WTC11 (cell line): ENCODE data around the gene CNPY3. TPM values are rescaled to one million over a fixed set of nuclear protein-coding genes. Genes with fewer than 3 reads are reported as not detected.

Experiments used
- ATAC-seq: fragments of 200-7000 bp; cut with Tn5 transposase; 2 replicates; pipeline ENCODE4 v1.10.0; 2021; ENCODE audit warnings: mild to moderate bottlenecking, moderate library complexity
- CTCF ChIA-PET: fragments of 300-600 bp; sonication (Branson Sonifier 250); formaldehyde crosslinking; loops from one replicate; lab custom pipeline; 2021; ENCODE audit warnings: antibody characterized with exemption; lab: Charles Lee
- POLR2A ChIA-PET: fragments of 350-600 bp; sonication (Branson Sonifier 250); formaldehyde crosslinking; loops from one replicate; lab custom pipeline; 2021; ENCODE audit warnings: antibody characterized with exemption; lab: Charles Lee
- DNase-seq: peaks from one replicate; pipeline ENCODE4 v3.0.0; 2021; ENCODE audit warnings: low spot score
- H3K27ac Mint-ChIP-seq: 2 replicates; pipeline ENCODE4 v1.8.0; 2021; ENCODE audit warnings: mixed read lengths
- H3K27me3 Mint-ChIP-seq: 2 replicates; pipeline ENCODE4 v1.8.0; 2021; ENCODE audit warnings: low read depth, mild to moderate bottlenecking, moderate library complexity, mixed read lengths
- H3K36me3 Mint-ChIP-seq: 2 replicates; pipeline ENCODE4 v1.8.0; 2021; ENCODE audit warnings: mixed read lengths
- H3K4me1 Mint-ChIP-seq: 2 replicates; pipeline ENCODE4 v1.8.0; 2022; ENCODE audit warnings: mixed read lengths
- H3K4me3 Mint-ChIP-seq: 2 replicates; pipeline ENCODE4 v1.8.0; 2021; ENCODE audit warnings: mild to moderate bottlenecking, moderate library complexity, mixed read lengths
- H3K9me3 Mint-ChIP-seq: 2 replicates; pipeline ENCODE4 v1.8.0; 2021; ENCODE audit warnings: mixed read lengths
- ATF1 ChIP-seq: sonication (generic); formaldehyde crosslinking; IDR thresholded peaks from 2 replicates; pipeline ENCODE4 v1.8.1; 2023; ENCODE audit warnings: mild to moderate bottlenecking, moderate library complexity, missing genetic modification reagents
- ETV6 ChIP-seq: sonication (generic); formaldehyde crosslinking; IDR thresholded peaks from 2 replicates; pipeline ENCODE4 v1.8.1; 2022; ENCODE audit warnings: mild to moderate bottlenecking, missing genetic modification reagents
- GABPB1 ChIP-seq: sonication (generic); formaldehyde crosslinking; IDR thresholded peaks from 2 replicates; pipeline ENCODE4 v1.8.1; 2023; ENCODE audit warnings: mild to moderate bottlenecking, missing genetic modification reagents
- IRF2 ChIP-seq: sonication (generic); formaldehyde crosslinking; IDR thresholded peaks from 2 replicates; pipeline ENCODE4 v1.8.0; 2022; ENCODE audit warnings: low read depth, missing genetic modification reagents, borderline replicate concordance
- MYBL2 ChIP-seq: sonication (generic); formaldehyde crosslinking; IDR thresholded peaks from 2 replicates; pipeline ENCODE4 v1.8.1; 2023; ENCODE audit warnings: mild to moderate bottlenecking, moderate library complexity, missing genetic modification reagents
- NFE2L1 ChIP-seq: sonication (generic); formaldehyde crosslinking; IDR thresholded peaks from 2 replicates; pipeline ENCODE4 v1.8.1; 2023; ENCODE audit warnings: missing genetic modification reagents
- RORB ChIP-seq: fragments of 250-450 bp; sonication (Bioruptor Pico); IDR thresholded peaks from 2 replicates; pipeline ENCODE4 v1.9.0; 2021; ENCODE audit warnings: mild to moderate bottlenecking
- SOX15 ChIP-seq: fragments of 250-450 bp; sonication (Bioruptor Pico); IDR thresholded peaks from 2 replicates; pipeline ENCODE4 v1.9.0; 2021; ENCODE audit warnings: mild to moderate bottlenecking
- TEAD4 ChIP-seq: sonication (generic); formaldehyde crosslinking; IDR thresholded peaks from 2 replicates; pipeline ENCODE4 v1.8.0; 2022; ENCODE audit warnings: mild to moderate bottlenecking, missing genetic modification reagents
- ZBTB21 ChIP-seq: sonication (generic); formaldehyde crosslinking; IDR thresholded peaks from 2 replicates; pipeline ENCODE4 v1.8.1; 2023; ENCODE audit warnings: mild to moderate bottlenecking, missing genetic modification reagents, borderline replicate concordance
- ZNF121 ChIP-seq: sonication (generic); formaldehyde crosslinking; IDR thresholded peaks from 2 replicates; pipeline ENCODE4 v1.8.0; 2023; ENCODE audit warnings: missing genetic modification reagents
- total RNA-seq: library from RNA; stranded (reverse); gene quantifications from 3 replicates; pipeline ENCODE4 v1.2.3, GENCODE V29; 2021
- TF ChIP-seq, protein P1 (sequence below): sonication (generic); formaldehyde crosslinking; IDR thresholded peaks from 2 replicates; pipeline ENCODE4 v1.8.0; 2022; ENCODE audit warnings: mild to moderate bottlenecking, missing genetic modification reagents
- TF ChIP-seq, protein P2 (sequence below): fragments of 250-450 bp; sonication (Bioruptor Pico); IDR thresholded peaks from 2 replicates; pipeline ENCODE4 v1.9.0; 2021; ENCODE audit warnings: moderate library complexity, mild to moderate bottlenecking, inconsistent platforms, borderline replicate concordance
- TF ChIP-seq, protein P3 (sequence below): sonication (generic); formaldehyde crosslinking; conservative IDR thresholded peaks from 2 replicates; pipeline ENCODE4 v1.8.1; 2022; ENCODE audit warnings: mild to moderate bottlenecking, missing genetic modification reagents
- TF ChIP-seq, protein P4 (sequence below): sonication (generic); formaldehyde crosslinking; conservative IDR thresholded peaks from 2 replicates; pipeline ENCODE4 v1.8.1; 2023; ENCODE audit warnings: mild to moderate bottlenecking, low read depth, missing genetic modification reagents, moderate library complexity
- TF ChIP-seq, protein P5 (sequence below): sonication (generic); formaldehyde crosslinking; IDR thresholded peaks from 2 replicates; pipeline ENCODE4 v1.8.1; 2022; ENCODE audit warnings: missing genetic modification reagents, borderline replicate concordance
- TF ChIP-seq, protein P6 (sequence below): sonication (generic); formaldehyde crosslinking; IDR thresholded peaks from 2 replicates; pipeline ENCODE4 v1.8.1; 2023; ENCODE audit warnings: mild to moderate bottlenecking, missing genetic modification reagents, moderate library complexity
- TF ChIP-seq, protein P7 (sequence below): sonication (generic); formaldehyde crosslinking; IDR thresholded peaks from 2 replicates; pipeline ENCODE4 v1.8.0; 2022; ENCODE audit warnings: missing genetic modification reagents

The CNPY3 gene
- total RNA-seq, 1 experiment from 2014 or later = 67.0 TPM

DNA sequence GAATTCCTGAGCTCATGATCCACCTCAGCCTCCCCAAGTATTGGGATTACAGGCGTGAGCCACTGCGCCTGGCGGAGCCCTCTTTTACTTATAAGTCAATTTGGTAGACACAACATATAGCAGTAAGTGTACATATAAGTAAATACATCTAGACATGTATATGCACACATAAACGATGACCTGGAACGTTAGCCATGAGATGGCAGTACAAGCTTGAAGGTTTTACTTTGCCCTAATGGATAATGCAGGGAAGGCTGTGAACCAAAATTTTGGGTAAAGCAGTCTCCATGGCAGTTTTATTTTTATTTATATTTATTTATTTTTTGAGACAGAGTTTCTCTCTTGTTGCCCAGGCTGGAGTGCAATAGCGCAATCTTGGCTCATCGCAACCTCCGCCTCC, 28.8 kb downstream of the CNPY3 start:
- H3K36me3 Mint-ChIP-seq = no peaks in the 10 kb centered on the region

DNA sequence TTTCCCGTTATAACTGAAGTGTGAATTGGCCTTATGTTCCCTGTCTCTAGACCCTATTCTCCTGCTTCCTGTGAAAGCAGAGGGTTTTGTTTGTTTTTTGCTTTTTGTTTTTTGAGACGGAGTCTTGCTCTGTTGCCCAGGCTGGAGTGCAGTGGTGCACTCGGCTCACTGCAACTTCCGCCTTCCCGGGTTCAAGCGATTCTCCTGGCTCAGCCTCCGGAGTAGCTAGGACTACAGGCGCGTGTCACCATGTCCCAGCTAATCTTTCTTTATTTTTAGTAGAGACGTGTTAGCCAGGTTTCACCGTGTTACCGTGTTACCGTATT, 30.6 kb downstream of the CNPY3 start:
- ChIA-PET CTCF (interaction anchor here (1.2 to 1.9 kb wide), 6 partner anchors 13 to 183 kb away, joined by 3 to 9 read pairs (median 6); partner anchors contain the start of gene KLHDC3), POLR2A (interaction anchor here (1.4 to 2.4 kb wide), 2 partner anchors 19 to 48 kb away, joined by 6 to 8 read pairs; partner anchors contain the start of gene PEX6)
- Mint-ChIP-seq H3K9me3 (no peaks in the 10 kb centered on the region), H3K27me3 (peaks cover 36% of the 10 kb centered on the region), H3K4me3 (peak overlapping the region; percentile 88), H3K36me3 (no peaks in the 10 kb centered on the region), H3K27ac (no peak overlapping the region), H3K4me1 (peaks cover 15% of the 10 kb centered on the region; the same call in 1 of the 2 replicates)
- DNase-seq (no peak), ATAC-seq (no peak)
- TF ChIP-seq ZNF121 (CRISPR knock-in tag) = peak; percentile 97
- TF ChIP-seq, protein P1, sequence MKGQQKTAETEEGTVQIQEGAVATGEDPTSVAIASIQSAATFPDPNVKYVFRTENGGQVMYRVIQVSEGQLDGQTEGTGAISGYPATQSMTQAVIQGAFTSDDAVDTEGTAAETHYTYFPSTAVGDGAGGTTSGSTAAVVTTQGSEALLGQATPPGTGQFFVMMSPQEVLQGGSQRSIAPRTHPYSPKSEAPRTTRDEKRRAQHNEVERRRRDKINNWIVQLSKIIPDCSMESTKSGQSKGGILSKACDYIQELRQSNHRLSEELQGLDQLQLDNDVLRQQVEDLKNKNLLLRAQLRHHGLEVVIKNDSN (CRISPR knock-in tag) = no peak

More for the DNA sequence above, 28.8 kb downstream of the CNPY3 start:
- Mint-ChIP-seq H3K9me3 (no peaks in the 10 kb centered on the region), H3K4me1 (peaks cover 15% of the 10 kb centered on the region; the same call in 1 of the 2 replicates), H3K27me3 (peaks cover 36% of the 10 kb centered on the region), H3K4me3 (no peak overlapping the region), H3K27ac (no peak overlapping the region)
- ChIA-PET POLR2A (interaction anchor here (0.6 kb wide), 1 partner anchor 27 kb away, joined by 6 read pairs; no protein-coding TSS in a partner anchor), CTCF (interaction anchor here (0.7 kb wide), 1 partner anchor 47 kb away, joined by 3 read pairs; no protein-coding TSS in a partner anchor)
- DNase-seq (no peak), ATAC-seq (no peak)
- TF ChIP-seq TEAD4 (CRISPR knock-in tag) (no peak), RORB (no peak)
- TF ChIP-seq, protein P2, sequence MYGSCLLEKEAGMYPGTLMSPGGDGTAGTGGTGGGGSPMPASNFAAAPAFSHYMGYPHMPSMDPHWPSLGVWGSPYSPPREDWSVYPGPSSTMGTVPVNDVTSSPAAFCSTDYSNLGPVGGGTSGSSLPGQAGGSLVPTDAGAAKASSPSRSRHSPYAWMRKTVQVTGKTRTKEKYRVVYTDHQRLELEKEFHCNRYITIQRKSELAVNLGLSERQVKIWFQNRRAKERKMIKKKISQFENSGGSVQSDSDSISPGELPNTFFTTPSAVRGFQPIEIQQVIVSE = no peak

DNA sequence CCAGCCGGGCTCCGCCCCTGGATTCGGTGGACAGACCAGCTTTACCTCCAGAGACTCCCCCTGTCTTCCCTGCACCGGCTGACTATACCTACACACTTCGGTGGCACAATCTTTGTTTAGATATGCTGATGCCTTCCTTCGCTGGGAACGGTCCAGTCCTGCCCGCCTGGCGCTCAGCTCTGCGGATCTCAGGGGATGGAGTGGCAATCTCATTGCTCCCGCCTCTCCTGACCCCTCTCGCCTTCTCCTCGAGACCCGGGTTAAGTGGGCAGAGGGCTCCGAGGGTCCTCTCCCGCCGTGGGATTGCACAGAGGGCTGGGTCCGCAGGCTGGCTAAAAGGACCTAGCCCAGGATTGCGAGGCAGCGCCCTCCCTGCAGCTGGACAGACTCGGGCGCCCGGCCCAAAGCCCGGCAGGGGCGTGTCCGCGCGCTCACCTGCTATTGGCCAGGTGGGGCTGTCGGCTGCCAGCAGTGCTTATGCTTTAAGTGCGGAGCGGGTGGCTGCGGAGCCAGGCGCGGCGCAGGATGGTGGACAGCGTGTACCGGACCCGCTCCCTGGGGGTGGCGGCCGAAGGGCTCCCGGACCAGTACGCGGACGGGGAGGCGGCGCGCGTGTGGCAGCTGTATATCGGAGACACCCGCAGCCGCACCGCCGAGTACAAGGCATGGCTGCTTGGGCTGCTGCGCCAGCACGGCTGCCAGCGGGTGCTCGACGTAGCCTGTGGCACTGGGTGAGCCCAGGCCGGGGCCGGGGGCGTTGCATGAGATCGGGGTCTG, 31.2 kb downstream of the CNPY3 start, which contains the start of gene GNMT:
GNMT (plus strand) TSS at position 512 of the 777 bp plus-strand sequence; CDS start at position 526, 14 bp downstream.
- CTCF ChIA-PET = interaction anchor here (0.9 to 1.9 kb wide), 10 partner anchors 12 to 183 kb away, joined by 3 to 13 read pairs (median 4); partner anchors contain the start of genes CUL7, KLHDC3, PEX6 and RRP36
- H3K27me3 Mint-ChIP-seq = peaks cover 36% of the 10 kb centered on the region
- H3K9me3 Mint-ChIP-seq = no peaks in the 10 kb centered on the region
- H3K27ac Mint-ChIP-seq = peak within 1 kb of the TSS; percentile 48
- peak within 1 kb of the TSS; percentile 88 for H3K4me3 Mint-ChIP-seq
- POLR2A ChIA-PET = interaction anchor here (0.5 to 2.4 kb wide), 4 partner anchors 19 to 62 kb away, joined by 4 to 8 read pairs (median 5); partner anchors contain the start of genes KLHDC3 and PEX6
- H3K4me1 Mint-ChIP-seq = peaks cover 15% of the 10 kb centered on the region; the same call in 1 of the 2 replicates
- H3K36me3 Mint-ChIP-seq = no peaks in the 10 kb centered on the region
- DNase-seq (peak; percentile 87), ATAC-seq (peak; percentile 83)
- TF ChIP-seq, protein P3, sequence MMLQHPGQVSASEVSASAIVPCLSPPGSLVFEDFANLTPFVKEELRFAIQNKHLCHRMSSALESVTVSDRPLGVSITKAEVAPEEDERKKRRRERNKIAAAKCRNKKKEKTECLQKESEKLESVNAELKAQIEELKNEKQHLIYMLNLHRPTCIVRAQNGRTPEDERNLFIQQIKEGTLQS (CRISPR knock-in tag) = no peak
- TF ChIP-seq ZBTB21 (no peak), RORB (no peak), NFE2L1 (CRISPR knock-in tag) (no peak), GABPB1 (CRISPR knock-in tag) (no peak), MYBL2 (no peak), SOX15 (CRISPR knock-in tag) (no peak), ETV6 (CRISPR knock-in tag) (no peak; the same call in 1 of the 2 replicates), IRF2 (CRISPR knock-in tag) (no peak), ATF1 (no peak)
- TF ChIP-seq, protein P4, sequence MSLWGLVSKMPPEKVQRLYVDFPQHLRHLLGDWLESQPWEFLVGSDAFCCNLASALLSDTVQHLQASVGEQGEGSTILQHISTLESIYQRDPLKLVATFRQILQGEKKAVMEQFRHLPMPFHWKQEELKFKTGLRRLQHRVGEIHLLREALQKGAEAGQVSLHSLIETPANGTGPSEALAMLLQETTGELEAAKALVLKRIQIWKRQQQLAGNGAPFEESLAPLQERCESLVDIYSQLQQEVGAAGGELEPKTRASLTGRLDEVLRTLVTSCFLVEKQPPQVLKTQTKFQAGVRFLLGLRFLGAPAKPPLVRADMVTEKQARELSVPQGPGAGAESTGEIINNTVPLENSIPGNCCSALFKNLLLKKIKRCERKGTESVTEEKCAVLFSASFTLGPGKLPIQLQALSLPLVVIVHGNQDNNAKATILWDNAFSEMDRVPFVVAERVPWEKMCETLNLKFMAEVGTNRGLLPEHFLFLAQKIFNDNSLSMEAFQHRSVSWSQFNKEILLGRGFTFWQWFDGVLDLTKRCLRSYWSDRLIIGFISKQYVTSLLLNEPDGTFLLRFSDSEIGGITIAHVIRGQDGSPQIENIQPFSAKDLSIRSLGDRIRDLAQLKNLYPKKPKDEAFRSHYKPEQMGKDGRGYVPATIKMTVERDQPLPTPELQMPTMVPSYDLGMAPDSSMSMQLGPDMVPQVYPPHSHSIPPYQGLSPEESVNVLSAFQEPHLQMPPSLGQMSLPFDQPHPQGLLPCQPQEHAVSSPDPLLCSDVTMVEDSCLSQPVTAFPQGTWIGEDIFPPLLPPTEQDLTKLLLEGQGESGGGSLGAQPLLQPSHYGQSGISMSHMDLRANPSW (CRISPR knock-in tag) = peak; percentile 82; the same call in 1 of the 2 replicates
- TF ChIP-seq, protein P5, sequence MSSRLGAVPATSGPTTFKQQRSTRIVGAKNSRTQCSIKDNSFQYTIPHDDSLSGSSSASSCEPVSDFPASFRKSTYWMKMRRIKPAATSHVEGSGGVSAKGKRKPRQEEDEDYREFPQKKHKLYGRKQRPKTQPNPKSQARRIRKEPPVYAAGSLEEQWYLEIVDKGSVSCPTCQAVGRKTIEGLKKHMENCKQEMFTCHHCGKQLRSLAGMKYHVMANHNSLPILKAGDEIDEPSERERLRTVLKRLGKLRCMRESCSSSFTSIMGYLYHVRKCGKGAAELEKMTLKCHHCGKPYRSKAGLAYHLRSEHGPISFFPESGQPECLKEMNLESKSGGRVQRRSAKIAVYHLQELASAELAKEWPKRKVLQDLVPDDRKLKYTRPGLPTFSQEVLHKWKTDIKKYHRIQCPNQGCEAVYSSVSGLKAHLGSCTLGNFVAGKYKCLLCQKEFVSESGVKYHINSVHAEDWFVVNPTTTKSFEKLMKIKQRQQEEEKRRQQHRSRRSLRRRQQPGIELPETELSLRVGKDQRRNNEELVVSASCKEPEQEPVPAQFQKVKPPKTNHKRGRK (CRISPR knock-in tag) = no peak
- TF ChIP-seq, protein P6, sequence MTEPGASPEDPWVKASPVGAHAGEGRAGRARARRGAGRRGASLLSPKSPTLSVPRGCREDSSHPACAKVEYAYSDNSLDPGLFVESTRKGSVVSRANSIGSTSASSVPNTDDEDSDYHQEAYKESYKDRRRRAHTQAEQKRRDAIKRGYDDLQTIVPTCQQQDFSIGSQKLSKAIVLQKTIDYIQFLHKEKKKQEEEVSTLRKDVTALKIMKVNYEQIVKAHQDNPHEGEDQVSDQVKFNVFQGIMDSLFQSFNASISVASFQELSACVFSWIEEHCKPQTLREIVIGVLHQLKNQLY (CRISPR knock-in tag) = no peak
- TF ChIP-seq, protein P7, sequence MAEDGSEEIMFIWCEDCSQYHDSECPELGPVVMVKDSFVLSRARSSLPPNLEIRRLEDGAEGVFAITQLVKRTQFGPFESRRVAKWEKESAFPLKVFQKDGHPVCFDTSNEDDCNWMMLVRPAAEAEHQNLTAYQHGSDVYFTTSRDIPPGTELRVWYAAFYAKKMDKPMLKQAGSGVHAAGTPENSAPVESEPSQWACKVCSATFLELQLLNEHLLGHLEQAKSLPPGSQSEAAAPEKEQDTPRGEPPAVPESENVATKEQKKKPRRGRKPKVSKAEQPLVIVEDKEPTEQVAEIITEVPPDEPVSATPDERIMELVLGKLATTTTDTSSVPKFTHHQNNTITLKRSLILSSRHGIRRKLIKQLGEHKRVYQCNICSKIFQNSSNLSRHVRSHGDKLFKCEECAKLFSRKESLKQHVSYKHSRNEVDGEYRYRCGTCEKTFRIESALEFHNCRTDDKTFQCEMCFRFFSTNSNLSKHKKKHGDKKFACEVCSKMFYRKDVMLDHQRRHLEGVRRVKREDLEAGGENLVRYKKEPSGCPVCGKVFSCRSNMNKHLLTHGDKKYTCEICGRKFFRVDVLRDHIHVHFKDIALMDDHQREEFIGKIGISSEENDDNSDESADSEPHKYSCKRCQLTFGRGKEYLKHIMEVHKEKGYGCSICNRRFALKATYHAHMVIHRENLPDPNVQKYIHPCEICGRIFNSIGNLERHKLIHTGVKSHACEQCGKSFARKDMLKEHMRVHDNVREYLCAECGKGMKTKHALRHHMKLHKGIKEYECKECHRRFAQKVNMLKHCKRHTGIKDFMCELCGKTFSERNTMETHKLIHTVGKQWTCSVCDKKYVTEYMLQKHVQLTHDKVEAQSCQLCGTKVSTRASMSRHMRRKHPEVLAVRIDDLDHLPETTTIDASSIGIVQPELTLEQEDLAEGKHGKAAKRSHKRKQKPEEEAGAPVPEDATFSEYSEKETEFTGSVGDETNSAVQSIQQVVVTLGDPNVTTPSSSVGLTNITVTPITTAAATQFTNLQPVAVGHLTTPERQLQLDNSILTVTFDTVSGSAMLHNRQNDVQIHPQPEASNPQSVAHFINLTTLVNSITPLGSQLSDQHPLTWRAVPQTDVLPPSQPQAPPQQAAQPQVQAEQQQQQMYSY (CRISPR knock-in tag) = no peak; the same call in 1 of the 2 replicates
